Astrocyte of the spinal cord (primary cell): ENCODE results near the gene LIME1.

Experiments used
- DNase-seq: peaks from one replicate; pipeline ENCODE4 v3.0.0; 2011; ENCODE audit warnings: low read depth, low spot score
- H3K4me3 ChIP-seq: 2 replicates; pipeline ENCODE4 v1.5.1; 2011; ENCODE audit warnings: low read depth, mild to moderate bottlenecking, low read length, moderate library complexity
- in situ Hi-C: cut with HindIII; loops from 2 replicates; pipeline ENCODE4 v1.10.0; 2017; ENCODE audit warnings: low sequenced_read_pairs
- TF ChIP-seq, protein P1 (sequence below): IDR thresholded peaks from 2 replicates; pipeline ENCODE4 v1.5.1; 2012; ENCODE audit warnings: low read depth, mild to moderate bottlenecking, low read length, inconsistent platforms

LIME1 gene

DNA sequence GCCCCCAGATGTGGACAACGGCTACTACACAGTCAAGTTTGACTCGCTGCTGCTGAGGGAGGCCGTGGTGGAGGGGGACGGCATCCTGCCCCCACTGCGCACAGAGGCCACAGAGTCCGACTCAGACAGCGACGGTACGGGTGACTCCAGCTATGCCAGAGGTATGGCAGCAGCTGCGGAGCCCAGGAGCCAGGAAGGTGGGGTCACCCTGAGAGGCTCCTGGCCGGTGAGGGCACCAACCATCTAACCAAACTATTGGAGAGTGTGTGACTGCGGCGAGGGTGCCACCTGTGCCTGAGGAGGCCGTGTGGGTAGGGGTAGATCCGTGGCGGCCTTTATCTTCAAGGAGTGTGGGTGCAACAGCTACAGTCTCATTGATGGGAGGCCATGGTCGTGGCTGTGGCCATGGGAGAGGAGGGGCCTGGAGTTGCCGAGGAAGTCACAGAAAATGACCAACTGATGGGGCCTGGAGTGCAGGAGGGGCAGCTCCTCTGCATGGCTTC, 2.8 kb upstream of the LIME1 start:
- TF ChIP-seq, protein P1, sequence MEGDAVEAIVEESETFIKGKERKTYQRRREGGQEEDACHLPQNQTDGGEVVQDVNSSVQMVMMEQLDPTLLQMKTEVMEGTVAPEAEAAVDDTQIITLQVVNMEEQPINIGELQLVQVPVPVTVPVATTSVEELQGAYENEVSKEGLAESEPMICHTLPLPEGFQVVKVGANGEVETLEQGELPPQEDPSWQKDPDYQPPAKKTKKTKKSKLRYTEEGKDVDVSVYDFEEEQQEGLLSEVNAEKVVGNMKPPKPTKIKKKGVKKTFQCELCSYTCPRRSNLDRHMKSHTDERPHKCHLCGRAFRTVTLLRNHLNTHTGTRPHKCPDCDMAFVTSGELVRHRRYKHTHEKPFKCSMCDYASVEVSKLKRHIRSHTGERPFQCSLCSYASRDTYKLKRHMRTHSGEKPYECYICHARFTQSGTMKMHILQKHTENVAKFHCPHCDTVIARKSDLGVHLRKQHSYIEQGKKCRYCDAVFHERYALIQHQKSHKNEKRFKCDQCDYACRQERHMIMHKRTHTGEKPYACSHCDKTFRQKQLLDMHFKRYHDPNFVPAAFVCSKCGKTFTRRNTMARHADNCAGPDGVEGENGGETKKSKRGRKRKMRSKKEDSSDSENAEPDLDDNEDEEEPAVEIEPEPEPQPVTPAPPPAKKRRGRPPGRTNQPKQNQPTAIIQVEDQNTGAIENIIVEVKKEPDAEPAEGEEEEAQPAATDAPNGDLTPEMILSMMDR, result no peak
- in situ Hi-C loops, result no loop called here
- no peak overlapping the region for H3K4me3 ChIP-seq
- no peak for DNase-seq

DNA sequence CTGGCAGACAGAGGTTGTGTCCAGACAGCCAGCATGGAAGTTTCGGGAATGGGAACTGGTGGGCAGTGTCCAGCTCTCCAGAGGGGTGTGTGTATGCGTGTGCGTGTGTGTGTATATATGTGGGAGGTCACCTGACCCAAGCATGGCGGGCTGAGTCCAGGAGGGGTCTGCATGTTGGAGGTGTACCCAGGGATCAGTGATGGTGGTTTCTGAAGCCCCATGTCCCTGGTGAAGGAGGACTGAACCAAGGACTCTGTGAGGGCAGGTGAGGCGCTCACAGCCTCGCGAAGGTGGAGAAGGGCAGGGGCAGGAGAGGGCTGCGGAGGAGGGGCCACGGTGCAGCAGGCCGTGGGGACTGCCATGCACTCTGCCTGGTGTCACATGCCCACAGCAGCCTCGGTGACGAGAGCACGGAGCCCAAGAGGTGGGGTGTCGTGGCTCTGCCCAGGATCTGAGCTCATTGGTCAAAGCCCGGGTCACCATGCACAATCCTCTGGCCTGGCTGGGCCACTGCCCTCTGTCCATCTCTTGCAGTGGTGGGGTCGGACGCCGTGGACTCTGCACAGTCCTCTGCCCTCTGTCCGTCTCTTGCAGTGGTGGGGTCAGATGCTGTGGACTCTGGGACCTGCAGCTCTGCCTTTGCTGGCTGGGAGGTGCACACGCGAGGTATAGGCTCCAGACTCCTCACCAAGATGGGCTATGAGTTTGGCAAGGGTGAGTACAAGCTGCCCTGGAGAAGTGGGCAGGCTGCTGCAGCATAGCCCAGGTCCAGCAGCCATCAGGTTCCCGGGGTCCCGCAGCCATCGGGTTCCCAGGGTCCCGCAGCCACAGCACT, 2.1 kb upstream of the LIME1 start:
- in situ Hi-C loops, result no loop called here
- no peak for DNase-seq
- H3K4me3 ChIP-seq, result no peak overlapping the region
- TF ChIP-seq, protein P1, result no peak

DNA sequence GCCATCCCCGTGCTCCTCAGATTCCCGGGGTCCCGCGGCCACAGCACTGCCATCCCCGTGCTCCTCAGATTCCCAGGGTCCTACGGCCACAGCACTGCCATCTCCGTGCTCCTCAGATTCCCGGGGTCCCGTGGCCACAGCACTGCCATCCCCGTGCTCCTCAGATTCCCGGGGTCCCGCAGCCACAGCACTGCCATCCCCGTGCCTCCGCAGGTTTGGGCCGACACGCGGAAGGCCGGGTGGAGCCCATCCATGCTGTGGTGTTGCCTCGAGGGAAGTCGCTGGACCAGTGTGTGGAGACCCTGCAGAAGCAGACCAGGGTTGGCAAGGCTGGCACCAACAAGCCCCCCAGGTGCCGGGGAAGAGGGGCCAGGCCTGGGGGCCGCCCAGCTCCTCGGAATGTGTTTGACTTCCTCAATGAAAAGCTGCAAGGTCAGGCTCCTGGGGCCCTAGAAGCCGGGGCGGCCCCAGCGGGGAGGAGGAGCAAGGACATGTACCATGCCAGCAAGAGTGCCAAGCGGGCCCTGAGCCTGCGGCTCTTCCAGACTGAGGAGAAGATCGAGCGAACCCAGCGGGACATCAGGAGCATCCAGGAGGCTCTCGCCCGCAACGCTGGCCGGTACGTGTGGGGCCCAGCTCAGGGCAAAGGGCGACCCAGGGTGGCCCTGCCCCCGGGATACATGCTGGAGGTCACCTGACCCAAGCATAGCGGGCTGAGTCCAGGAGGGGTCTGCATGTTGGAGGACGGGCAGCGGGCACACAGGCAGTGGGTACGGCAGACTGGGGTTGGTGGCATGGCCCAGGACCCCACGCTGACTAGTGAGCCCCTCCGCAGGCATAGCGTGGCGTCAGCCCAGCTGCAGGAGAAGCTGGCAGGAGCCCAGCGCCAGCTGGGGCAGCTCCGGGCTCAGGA, 1.3 kb upstream of the LIME1 start:
- in situ Hi-C loops, result no loop called here
- no peak overlapping the region for H3K4me3 ChIP-seq
- TF ChIP-seq, protein P1, result no peak
- DNase-seq, result no peak

DNA sequence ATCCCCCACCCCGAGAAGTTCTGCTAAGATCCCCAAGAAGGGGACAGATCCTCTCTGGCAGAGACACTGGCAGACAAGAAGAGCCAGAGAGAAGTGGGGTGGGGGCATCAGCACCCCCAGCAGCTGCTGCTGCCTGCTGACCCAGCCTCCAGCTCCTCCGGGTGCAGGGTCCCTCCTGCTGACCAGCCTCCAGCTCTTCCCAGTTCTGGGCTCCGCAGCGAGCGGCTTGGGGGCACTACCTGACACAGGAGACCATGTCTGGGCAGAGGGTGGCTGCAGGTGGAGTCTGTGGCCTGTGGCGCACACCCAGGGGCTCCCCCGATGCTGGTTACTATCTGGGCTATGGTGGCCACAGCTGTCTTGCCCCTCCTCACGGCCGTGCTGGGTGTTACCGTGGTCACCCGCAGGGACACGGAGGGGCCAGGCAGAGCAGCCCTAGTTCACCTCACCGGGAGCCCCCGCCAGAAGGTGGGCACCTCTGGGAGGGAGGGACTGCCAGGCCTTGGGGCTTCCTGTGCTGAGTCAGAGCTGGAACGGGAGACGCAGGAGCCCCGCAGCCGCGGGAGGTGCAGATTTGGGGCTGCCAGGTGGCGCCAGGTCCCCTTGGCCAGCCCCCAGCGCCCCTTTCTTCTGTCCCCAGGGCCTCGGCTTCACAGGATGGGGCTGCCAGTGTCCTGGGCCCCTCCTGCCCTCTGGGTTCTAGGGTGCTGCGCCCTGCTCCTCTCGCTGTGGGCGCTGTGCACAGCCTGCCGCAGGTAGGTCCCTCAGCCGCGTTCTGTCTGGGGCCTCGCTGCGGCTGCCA, 630 bp downstream of the LIME1 start:
- TF ChIP-seq, protein P1, result no peak
- in situ Hi-C loops, result no loop called here
- no peak overlapping the region for H3K4me3 ChIP-seq
- DNase-seq, result no peak

DNA sequence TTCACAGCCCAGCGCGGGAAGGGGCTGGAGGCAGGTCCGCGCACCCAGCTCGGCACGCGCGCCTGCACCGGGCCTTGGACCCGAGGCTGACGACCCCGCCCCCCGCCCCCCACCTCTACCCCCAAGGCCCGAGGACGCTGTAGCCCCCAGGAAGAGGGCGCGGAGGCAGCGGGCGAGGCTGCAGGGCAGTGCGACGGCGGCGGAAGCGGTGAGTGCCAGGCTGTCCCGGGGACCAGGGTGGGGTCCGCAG, 1.2 kb downstream of the LIME1 start:
- no peak for DNase-seq
- TF ChIP-seq, protein P1, result no peak
- in situ Hi-C loops, result no loop called here
- no peak overlapping the region for H3K4me3 ChIP-seq
